Measurements from ENCODE around the gene SIGLEC7.

SIGLEC7 gene

GRCh38 chr19:51119101-51119500 is 23.0 kb upstream of the SIGLEC7 start:
- no peak for DNase-seq (ENCODE audit: low spot score)

- DNase-seq (ENCODE audit: low spot score): no peak
Observed at GRCh38 chr19:51119611-51120010, 22.5 kb upstream of the SIGLEC7 start.

GRCh38 chr19:51120160-51120559 is 21.9 kb upstream of the SIGLEC7 start:
- no peak for DNase-seq (ENCODE audit: low spot score)

GRCh38 chr19:51121257-51121656 is 20.8 kb upstream of the SIGLEC7 start:
- no peak for DNase-seq (ENCODE audit: low spot score)

GRCh38 chr19:51122112-51122981 is 19.8 kb upstream of the SIGLEC7 start:
- no peak for DNase-seq (ENCODE audit: low spot score)

- DNase-seq (ENCODE audit: low spot score): no peak
Observed at GRCh38 chr19:51123381-51123800, 18.7 kb upstream of the SIGLEC7 start.

- no peak for DNase-seq (ENCODE audit: low spot score)
Observed at GRCh38 chr19:51123802-51124201, 18.3 kb upstream of the SIGLEC7 start.

GRCh38 chr19:51124216-51124615 is 17.9 kb upstream of the SIGLEC7 start:
- no peak for DNase-seq (ENCODE audit: low spot score)

- DNase-seq (ENCODE audit: low spot score): no peak
Observed at GRCh38 chr19:51124729-51125128, 17.4 kb upstream of the SIGLEC7 start, which contains the start of gene SIGLEC9. TSS of gene SIGLEC9 (plus strand) at chr19:51124906. CDS start at chr19:51124975, 69 bp downstream.

GRCh38 chr19:51125421-51126075 is 16.6 kb upstream of the SIGLEC7 start:
- DNase-seq (ENCODE audit: low spot score): no peak

GRCh38 chr19:51127032-51127431 is 15.1 kb upstream of the SIGLEC7 start:
- no peak for DNase-seq (ENCODE audit: low spot score)

GRCh38 chr19:51127755-51128154 is 14.3 kb upstream of the SIGLEC7 start:
- DNase-seq (ENCODE audit: low spot score): no peak

- no peak for DNase-seq (ENCODE audit: low spot score)
Observed at GRCh38 chr19:51128227-51128626, 13.9 kb upstream of the SIGLEC7 start.

GRCh38 chr19:51129716-51130115 is 12.4 kb upstream of the SIGLEC7 start:
- no peak for DNase-seq (ENCODE audit: low spot score)

- DNase-seq (ENCODE audit: low spot score): no peak
Observed at GRCh38 chr19:51131780-51132680, 10.1 kb upstream of the SIGLEC7 start.

GRCh38 chr19:51135004-51135403 is 7.1 kb upstream of the SIGLEC7 start:
- no peak for DNase-seq (ENCODE audit: low spot score)

- DNase-seq (ENCODE audit: low spot score): no peak
Observed at GRCh38 chr19:51135986-51136762, 5.9 kb upstream of the SIGLEC7 start.

GRCh38 chr19:51136851-51137551 is 5.1 kb upstream of the SIGLEC7 start:
- no peak for DNase-seq (ENCODE audit: low spot score)

- DNase-seq (ENCODE audit: low spot score): no peak
Observed at GRCh38 chr19:51137792-51138425, 4.2 kb upstream of the SIGLEC7 start.

- DNase-seq (ENCODE audit: low spot score): no peak
Observed at GRCh38 chr19:51138549-51138979, 3.5 kb upstream of the SIGLEC7 start.

Measured in SW480 (cell line).